ENCODE data around the gene WRNIP1. TPM values are rescaled to one million over a fixed set of nuclear protein-coding genes. Genes with fewer than 3 reads are reported as not detected.

The WRNIP1 gene
- total RNA-seq, 1 experiment from 2014 or later, result 78.8 TPM

GRCh38 chr6:2819978-2820377 is 54.8 kb downstream of the WRNIP1 start:
- no peak for TF ChIP-seq ELF1 (IDR thresholded peaks at IDR 0.05; ENCODE audit: borderline replicate concordance, low read depth)
- TF ChIP-seq SRF (IDR thresholded peaks at IDR 0.05; ENCODE audit: low read depth), result no peak
- TF ChIP-seq RAD21 (IDR thresholded peaks at IDR 0.05; ENCODE audit: low read depth), result no peak
- no peak for TF ChIP-seq SP1 (IDR thresholded peaks at IDR 0.05; ENCODE audit: low read depth)
- no peak for TF ChIP-seq ATF3 (IDR thresholded peaks at IDR 0.05)
- no peak for TF ChIP-seq FOSL1 (IDR thresholded peaks at IDR 0.05; ENCODE audit: low read depth)
- TF ChIP-seq CBX3 (IDR thresholded peaks at IDR 0.05; ENCODE audit: low read depth), result no peak
- no peak for TF ChIP-seq EGR1 (IDR thresholded peaks at IDR 0.05; ENCODE audit: low read depth)
- no peak for TF ChIP-seq REST (IDR thresholded peaks at IDR 0.05; ENCODE audit: low read depth)
- TF ChIP-seq POLR2AphosphoS5 (IDR thresholded peaks at IDR 0.05; ENCODE audit: low read depth, low read length), result no peak
- no peak overlapping the region for H3K4me2 ChIP-seq (ENCODE audit: low read length)
- no peak for DNase-seq (ENCODE audit: low read depth, low spot score)
- no peaks in the 10 kb centered on the region for H3K27me3 ChIP-seq (ENCODE audit: insufficient read depth, low read length)
- peaks cover 3 to 17% of the 10 kb centered on the region in 2 experiments; a peak in 3 of 4 replicates for H3K4me1 ChIP-seq (ENCODE audit: control insufficient read depth in 1 of 2, insufficient read depth in 2 of 2, low read length in 2 of 2)
- peaks cover 5 to 7% of the 10 kb centered on the region in 2 experiments; a peak in 2 of 4 replicates for H3K9me3 ChIP-seq (ENCODE audit: control insufficient read depth in 1 of 2, insufficient read depth in 1 of 2, low read depth in 1 of 2, low read length in 2 of 2)
- no peaks in the 10 kb centered on the region for H3K79me2 ChIP-seq (ENCODE audit: insufficient read depth, low read length)
- H3K27ac ChIP-seq (ENCODE audit: low read depth, low read length), result no peak overlapping the region
- no peak overlapping the region for H3K4me3 ChIP-seq (replicated peaks in 1 of 2; ENCODE audit: low read depth in 1 of 2, low read length in 2 of 2)
- no peaks in the 10 kb centered on the region for H3K9me2 ChIP-seq (ENCODE audit: insufficient read depth)
- H3K9ac ChIP-seq (ENCODE audit: low read length), result no peak overlapping the region
- BruUV-seq (replicated peaks), result no TSS peak
- ATAC-seq, result no peak
- intact Hi-C loops (cut with micrococcal nuclease), result no loop called here
- RAD21 ChIA-PET (ENCODE audit: low non-redundant PET in 1 of 2, low total read pairs in 2 of 2, uncharacterized antibody in 2 of 2, unreplicated experiment in 2 of 2), result no interaction called here
- no peaks in the 10 kb centered on the region for H4K20me1 ChIP-seq (ENCODE audit: insufficient read depth)
- CTCF ChIA-PET, result no interaction called here
- H2AFZ ChIP-seq (ENCODE audit: low read depth, low read length, poor library complexity, severe bottlenecking), result no peak overlapping the region
- H3K36me3 ChIP-seq (ENCODE audit: control insufficient read depth in 1 of 2, insufficient read depth in 2 of 2, low read length in 2 of 2), result no peaks in the 10 kb centered on the region
- POLR2A ChIA-PET, result no interaction called here

Data from HCT116 (cell line).